Measurements from ENCODE around the gene LRTM2.

The LRTM2 gene

DNA sequence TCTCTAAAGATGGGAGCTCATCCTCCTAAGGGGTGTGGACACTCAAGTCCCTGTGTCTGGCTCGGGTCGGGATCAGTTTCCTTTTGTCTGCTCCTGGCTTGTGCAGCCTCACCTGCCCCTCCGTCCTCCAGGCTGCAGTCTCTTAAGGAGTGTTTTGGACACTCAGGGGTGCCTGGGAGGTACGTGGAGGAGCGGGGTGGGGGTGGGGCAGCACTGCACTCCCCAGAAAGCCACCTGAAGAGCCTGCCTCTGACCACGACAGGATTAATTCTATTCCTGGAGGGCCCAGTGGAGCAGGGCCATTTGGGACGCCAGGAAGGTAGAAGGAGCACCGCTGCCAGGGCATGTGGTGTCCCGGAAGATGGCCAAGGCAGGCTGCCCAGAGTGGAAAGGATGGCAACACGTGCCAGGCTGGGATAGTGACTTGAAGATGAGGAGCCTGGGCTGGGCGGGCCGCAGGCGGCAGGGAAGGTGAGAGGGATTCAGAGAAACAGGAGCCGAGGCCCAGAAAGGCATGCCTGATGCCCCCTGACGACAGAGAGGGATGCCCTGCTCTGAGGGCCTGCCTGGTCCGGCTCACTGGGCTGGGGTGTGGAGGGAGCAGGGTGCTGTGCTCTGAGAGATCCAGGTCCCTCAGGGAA is 14.8 kb upstream of the LRTM2 start:
- DNase-seq (ENCODE audit: extremely low read depth, low read depth) = no peak
- TF ChIP-seq, protein P1, sequence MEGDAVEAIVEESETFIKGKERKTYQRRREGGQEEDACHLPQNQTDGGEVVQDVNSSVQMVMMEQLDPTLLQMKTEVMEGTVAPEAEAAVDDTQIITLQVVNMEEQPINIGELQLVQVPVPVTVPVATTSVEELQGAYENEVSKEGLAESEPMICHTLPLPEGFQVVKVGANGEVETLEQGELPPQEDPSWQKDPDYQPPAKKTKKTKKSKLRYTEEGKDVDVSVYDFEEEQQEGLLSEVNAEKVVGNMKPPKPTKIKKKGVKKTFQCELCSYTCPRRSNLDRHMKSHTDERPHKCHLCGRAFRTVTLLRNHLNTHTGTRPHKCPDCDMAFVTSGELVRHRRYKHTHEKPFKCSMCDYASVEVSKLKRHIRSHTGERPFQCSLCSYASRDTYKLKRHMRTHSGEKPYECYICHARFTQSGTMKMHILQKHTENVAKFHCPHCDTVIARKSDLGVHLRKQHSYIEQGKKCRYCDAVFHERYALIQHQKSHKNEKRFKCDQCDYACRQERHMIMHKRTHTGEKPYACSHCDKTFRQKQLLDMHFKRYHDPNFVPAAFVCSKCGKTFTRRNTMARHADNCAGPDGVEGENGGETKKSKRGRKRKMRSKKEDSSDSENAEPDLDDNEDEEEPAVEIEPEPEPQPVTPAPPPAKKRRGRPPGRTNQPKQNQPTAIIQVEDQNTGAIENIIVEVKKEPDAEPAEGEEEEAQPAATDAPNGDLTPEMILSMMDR (IDR thresholded peaks at IDR 0.05; ENCODE audit: low read depth, low read length) = no peak

DNA sequence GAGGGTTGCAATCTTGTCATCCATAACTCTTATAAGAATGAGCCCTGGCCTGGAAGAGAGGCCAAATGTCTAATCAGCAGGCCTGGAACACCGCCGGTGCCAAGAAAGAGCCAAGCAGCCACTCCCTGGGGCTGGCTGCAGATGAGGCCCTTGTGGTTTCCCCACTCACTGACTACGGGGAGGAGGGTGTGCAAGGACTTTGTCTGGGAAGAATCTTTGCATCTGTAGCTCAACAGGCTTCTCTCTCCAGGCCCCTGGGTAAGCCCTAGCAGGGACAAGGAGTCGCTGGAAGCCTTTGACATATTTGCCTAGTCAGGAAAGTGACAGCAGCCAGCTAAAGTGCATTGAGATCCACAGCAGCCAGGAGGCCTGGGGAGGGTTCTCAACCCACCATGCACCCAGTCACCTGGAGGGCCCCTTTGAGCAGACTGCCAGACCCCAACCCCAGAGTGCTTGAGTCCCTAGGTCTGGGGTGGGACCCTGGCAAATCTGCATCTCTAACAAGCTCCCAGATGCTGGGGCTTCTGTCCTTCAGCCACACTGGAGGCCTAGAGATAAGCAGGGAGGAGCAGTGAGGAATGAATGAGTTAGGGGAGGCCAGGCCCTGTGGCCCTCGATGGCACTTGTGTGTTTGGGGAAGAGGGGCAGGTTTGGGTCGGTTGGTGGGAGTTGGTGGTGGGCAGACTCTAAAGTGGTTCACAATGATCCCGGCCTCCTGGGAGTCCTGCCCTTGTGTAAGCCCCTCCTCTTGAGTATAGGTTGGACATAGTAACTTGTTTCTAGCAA is 13.9 kb upstream of the LRTM2 start:
- TF ChIP-seq, protein P1 (IDR thresholded peaks at IDR 0.05; ENCODE audit: low read depth, low read length) = no peak
- no peak for DNase-seq (ENCODE audit: extremely low read depth, low read depth)

DNA sequence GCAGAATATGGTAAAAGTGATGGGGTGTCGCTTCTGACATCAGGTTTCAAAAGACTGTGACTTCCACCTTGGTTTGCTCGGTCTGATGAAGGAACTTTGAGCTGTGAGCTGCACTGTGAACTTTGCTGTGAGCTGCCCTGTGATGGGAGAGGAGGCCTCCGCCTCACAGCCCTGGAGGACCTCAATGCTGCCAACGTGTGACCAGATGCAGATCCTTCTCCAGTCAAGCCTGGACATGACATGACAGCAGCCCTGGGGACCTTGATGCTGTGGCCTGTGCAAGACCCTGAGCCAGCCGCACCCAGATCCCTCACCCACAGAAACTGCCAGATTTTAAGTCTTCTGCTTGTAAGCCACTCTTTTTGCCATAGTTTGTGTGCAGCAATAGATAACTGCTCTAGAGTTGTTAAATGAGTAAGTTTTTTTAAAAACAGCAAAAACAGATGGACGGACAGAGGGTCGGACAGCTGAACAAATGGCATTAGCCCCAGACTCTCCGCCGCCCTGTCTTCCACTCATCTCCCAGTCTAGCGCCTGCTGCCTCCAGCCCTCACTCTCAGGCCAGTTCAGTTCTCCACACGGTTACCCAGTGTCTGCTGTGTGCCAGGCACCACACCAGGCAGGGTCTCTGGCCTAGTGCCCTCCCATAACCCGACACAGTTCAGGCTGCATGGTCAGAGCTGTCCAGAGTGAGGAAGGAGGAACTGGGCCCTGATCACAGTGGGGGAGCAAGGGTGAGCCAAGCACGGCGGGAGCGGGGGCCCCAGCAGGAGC is 13.1 kb upstream of the LRTM2 start:
- TF ChIP-seq, protein P1 (IDR thresholded peaks at IDR 0.05; ENCODE audit: low read depth, low read length) = no peak

DNA sequence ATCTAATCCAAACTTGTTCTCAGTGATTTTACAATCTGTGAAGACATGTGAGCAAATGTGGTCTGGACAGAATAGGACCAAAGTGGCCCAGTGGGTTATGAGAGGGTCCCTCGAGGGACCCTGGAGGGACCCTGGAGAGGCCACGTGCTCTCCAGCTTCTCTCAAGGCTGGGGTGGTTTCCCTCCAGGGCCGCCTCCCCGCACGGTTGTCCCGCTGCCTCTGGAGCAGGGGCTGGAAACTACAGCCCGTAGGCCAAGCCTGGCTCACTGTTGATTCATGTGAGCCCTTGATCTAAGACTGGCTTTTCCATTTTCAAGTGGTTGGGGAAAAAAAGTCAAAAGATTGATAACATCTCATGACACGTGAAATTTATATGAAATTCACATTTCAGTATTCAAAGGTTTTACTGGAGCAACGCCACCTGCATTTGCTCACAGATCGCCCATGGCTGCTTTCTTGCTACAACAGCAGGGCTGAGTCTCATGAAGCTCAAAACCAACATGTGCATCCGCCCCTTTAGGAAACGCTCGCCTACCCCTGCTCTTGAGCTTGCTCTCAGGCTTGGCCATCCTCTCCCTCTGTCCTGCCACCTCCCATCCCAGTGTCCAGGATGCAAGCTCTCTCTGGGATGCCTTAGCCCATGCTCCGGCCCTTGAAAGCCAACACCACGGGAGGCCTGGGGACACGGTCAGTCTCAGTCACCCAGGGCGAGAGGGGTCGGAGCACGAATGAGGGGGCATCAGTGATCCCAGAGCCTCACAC is 12.1 kb upstream of the LRTM2 start:
- TF ChIP-seq, protein P1 (IDR thresholded peaks at IDR 0.05; ENCODE audit: low read depth, low read length) = no peak
- DNase-seq (ENCODE audit: extremely low read depth, low read depth) = no peak

More for the DNA sequence above, 13.1 kb upstream of the LRTM2 start:
- DNase-seq (ENCODE audit: extremely low read depth, low read depth) = no peak

DNA sequence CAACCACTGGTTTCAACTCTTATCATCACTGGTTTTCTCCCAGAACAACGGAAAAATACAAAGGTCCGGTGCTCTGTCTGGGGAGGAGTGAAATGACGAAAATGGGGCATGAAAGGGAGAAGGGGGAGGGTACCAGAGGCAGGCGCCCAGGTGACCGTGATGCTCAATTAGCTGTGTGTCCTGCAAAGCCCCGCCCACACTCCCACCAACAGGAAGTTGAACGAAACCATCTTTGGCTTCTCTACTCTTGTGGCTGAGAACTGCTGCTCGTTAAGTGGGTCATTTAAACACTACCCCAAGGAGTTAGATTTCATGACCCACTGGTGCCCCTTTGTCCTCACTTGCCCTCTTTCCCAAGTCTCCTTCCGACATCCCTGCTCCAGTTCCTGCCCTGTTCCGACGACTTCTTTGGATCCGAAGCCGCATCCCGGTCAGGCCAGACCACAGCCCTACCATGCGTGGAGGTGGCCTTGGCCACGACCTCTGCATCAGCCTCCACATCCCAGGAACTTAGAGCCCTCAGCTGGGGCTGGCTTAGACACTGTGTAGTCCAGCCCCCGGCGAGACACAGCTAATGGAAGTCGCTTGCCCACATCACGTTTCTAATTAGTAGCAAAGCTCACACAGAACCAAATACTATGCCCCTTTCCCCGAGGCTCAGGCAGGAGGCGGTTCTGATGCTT is 11.4 kb upstream of the LRTM2 start:
- TF ChIP-seq, protein P1 (IDR thresholded peaks at IDR 0.05; ENCODE audit: low read depth, low read length) = no peak

DNA sequence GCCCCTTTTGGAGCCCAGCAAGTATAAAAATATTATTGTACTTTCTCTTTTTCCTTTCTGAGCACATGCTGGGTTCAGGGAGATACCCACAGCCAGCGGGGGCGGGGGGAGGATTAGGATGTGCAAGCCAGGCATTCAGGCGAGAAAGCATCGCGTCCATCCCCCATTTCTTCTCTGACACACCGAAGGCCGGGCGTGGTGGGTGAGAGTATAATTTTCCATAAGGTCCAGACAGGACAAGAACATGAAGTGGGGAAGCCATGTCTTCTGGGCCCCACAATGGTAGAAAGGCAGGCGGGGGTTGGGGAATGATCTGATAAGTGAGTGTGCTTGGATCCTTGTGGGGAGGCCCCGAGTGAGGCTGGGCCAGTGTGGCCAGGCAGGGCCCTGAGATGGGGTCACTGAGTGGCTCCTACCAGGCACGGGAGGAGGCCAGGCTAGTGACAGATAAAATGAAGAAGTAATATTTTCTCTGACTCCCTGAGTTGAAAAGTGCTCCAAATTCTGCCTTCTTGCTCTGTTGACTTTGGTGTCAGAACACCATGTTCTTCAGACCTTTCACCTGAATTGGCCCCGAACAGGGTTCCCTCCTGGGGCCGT is 10.7 kb upstream of the LRTM2 start:
- TF ChIP-seq, protein P1 (IDR thresholded peaks at IDR 0.05; ENCODE audit: low read depth, low read length) = no peak

More for the DNA sequence above, 11.4 kb upstream of the LRTM2 start:
- no peak for DNase-seq (ENCODE audit: extremely low read depth, low read depth)

More for the DNA sequence above, 10.7 kb upstream of the LRTM2 start:
- no peak for DNase-seq (ENCODE audit: extremely low read depth, low read depth)
